ENCODE data around the gene C11orf21. TPM values are rescaled to one million over a fixed set of nuclear protein-coding genes. Genes with fewer than 3 reads are reported as not detected.

C11orf21 gene
- total and polyA plus RNA-seq, 2 of the 8 experiments (the other 6 are each of a cell fraction or from before 2014, with no cell fraction given), result not detected

DNA sequence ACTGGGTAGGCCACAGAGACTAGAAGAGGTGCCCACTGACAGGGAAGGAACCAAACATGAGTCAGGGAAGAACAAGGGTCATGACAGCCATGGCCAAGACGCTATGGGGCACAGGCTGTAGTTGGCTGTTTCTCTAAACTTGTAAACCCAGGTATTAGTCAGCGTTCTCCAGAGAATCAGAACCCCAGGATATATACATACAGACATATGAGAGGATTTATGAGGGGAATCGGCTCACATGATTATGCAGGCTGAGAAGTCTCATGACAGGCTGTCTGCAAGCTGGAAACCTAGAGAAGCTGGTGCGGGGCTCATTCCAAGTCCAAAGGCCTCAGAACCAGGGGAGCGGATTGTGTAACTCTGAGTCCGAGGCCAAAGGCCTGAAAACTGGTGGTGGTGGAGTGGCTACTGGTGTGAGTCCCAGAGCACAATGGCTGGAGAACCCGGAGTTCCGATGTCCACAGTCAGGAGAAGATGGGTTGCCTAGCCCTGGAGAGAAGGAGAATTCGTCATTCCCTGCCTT is 45.7 kb upstream of the C11orf21 start (continued):
- TF ChIP-seq, protein P1, sequence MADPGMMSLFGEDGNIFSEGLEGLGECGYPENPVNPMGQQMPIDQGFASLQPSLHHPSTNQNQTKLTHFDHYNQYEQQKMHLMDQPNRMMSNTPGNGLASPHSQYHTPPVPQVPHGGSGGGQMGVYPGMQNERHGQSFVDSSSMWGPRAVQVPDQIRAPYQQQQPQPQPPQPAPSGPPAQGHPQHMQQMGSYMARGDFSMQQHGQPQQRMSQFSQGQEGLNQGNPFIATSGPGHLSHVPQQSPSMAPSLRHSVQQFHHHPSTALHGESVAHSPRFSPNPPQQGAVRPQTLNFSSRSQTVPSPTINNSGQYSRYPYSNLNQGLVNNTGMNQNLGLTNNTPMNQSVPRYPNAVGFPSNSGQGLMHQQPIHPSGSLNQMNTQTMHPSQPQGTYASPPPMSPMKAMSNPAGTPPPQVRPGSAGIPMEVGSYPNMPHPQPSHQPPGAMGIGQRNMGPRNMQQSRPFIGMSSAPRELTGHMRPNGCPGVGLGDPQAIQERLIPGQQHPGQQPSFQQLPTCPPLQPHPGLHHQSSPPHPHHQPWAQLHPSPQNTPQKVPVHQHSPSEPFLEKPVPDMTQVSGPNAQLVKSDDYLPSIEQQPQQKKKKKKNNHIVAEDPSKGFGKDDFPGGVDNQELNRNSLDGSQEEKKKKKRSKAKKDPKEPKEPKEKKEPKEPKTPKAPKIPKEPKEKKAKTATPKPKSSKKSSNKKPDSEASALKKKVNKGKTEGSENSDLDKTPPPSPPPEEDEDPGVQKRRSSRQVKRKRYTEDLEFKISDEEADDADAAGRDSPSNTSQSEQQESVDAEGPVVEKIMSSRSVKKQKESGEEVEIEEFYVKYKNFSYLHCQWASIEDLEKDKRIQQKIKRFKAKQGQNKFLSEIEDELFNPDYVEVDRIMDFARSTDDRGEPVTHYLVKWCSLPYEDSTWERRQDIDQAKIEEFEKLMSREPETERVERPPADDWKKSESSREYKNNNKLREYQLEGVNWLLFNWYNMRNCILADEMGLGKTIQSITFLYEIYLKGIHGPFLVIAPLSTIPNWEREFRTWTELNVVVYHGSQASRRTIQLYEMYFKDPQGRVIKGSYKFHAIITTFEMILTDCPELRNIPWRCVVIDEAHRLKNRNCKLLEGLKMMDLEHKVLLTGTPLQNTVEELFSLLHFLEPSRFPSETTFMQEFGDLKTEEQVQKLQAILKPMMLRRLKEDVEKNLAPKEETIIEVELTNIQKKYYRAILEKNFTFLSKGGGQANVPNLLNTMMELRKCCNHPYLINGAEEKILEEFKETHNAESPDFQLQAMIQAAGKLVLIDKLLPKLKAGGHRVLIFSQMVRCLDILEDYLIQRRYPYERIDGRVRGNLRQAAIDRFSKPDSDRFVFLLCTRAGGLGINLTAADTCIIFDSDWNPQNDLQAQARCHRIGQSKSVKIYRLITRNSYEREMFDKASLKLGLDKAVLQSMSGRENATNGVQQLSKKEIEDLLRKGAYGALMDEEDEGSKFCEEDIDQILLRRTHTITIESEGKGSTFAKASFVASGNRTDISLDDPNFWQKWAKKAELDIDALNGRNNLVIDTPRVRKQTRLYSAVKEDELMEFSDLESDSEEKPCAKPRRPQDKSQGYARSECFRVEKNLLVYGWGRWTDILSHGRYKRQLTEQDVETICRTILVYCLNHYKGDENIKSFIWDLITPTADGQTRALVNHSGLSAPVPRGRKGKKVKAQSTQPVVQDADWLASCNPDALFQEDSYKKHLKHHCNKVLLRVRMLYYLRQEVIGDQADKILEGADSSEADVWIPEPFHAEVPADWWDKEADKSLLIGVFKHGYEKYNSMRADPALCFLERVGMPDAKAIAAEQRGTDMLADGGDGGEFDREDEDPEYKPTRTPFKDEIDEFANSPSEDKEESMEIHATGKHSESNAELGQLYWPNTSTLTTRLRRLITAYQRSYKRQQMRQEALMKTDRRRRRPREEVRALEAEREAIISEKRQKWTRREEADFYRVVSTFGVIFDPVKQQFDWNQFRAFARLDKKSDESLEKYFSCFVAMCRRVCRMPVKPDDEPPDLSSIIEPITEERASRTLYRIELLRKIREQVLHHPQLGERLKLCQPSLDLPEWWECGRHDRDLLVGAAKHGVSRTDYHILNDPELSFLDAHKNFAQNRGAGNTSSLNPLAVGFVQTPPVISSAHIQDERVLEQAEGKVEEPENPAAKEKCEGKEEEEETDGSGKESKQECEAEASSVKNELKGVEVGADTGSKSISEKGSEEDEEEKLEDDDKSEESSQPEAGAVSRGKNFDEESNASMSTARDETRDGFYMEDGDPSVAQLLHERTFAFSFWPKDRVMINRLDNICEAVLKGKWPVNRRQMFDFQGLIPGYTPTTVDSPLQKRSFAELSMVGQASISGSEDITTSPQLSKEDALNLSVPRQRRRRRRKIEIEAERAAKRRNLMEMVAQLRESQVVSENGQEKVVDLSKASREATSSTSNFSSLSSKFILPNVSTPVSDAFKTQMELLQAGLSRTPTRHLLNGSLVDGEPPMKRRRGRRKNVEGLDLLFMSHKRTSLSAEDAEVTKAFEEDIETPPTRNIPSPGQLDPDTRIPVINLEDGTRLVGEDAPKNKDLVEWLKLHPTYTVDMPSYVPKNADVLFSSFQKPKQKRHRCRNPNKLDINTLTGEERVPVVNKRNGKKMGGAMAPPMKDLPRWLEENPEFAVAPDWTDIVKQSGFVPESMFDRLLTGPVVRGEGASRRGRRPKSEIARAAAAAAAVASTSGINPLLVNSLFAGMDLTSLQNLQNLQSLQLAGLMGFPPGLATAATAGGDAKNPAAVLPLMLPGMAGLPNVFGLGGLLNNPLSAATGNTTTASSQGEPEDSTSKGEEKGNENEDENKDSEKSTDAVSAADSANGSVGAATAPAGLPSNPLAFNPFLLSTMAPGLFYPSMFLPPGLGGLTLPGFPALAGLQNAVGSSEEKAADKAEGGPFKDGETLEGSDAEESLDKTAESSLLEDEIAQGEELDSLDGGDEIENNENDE (IDR thresholded peaks at IDR 0.05; ENCODE audit: insufficient replicate concordance, low read length), result no peak

Measured in H1 (cell line).